HCEC 1CT (cell line): ENCODE measurements around the gene CARNS1.
"Not testable (repeated sequence)": the region's sequence is repeated elsewhere in the genome, so short reads cannot be mapped to it uniquely, and the experiment has no call there.

Experiments
- DNase-seq: peaks from one replicate; pipeline ENCODE4 v3.0.0-alpha.2; 2017

Gene CARNS1

GRCh38 chr11:67397536-67397935 lies 17.9 kb upstream of the CARNS1 start:
- no peak for DNase-seq

GRCh38 chr11:67397986-67398660 lies 17.4 kb upstream of the CARNS1 start:
- DNase-seq, result no peak

DNA sequence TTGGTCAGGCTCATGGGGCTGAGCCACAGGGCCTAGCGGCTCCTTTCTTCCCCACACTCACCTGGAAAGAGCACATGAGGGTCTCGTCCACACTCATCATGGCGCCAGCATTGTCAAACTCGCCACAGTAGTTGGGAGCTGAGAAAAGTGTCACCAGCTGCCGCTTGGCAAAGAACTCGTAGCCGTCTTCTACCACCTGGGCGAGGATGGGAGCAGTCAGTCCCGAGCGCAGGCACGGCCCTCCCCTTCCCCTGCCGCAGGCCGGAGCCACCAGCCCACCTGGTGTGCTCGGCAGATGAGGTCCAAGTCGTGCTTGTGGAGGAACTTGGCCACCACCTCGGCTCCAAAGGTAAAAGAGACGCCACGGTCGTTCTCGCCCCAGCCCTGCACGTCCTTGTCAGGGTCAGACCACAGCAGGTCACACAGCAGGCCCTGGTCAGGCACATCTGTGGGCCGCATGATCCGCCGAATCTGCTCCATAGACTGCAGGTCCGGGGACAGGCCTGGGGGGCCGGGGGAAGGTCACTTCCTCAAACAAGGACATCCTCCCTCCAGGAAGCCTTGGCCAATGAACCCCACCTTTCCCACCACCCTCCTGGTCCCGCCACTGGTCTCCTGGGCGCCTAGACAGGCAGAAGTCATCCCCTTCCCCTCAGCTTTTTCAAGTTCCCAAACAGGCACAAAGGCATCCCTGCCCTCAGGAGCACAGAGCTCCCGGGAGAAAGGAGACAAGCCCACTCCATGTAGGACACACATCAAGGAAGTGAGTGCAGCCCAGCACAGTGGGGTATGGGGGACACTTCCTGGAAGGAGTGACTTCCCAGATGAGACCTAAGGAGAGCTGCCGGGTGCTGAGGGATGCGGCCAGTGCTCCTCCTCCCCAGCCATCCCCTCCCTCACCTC lies 16.6 kb upstream of the CARNS1 start:
- DNase-seq, result no peak

DNA sequence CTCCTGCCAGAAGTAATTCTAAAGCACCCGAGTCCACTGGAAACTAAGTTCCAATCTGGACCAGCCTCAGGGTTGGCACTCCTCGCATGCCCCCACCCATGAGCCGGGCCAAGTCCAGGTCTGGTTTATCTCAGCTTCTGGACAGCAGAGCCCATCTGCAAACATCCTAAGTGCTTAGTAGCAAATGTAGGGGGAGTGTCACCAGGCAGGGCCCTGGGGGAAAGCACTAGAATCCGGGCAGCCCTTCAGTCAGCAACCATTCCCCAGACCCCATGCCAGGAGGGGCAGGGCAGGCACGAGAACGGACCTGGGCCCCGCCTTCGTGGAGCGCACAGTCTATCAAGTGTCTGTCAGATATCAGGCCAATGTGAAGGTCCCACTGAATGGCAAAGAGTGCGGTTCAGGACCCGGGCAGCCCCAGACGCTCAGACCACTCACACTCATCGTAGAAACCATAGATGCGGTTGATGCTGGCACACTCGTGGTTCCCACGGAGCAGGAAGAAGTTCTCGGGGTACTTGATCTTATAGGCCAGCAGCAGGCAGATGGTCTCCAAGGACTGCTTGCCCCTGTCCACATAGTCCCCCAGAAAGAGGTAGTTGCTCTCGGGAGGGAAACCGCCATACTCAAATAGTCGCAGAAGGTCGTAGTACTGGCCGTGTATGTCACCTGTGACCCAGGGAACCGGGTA lies 15.1 kb upstream of the CARNS1 start:
- no peak for DNase-seq

DNA sequence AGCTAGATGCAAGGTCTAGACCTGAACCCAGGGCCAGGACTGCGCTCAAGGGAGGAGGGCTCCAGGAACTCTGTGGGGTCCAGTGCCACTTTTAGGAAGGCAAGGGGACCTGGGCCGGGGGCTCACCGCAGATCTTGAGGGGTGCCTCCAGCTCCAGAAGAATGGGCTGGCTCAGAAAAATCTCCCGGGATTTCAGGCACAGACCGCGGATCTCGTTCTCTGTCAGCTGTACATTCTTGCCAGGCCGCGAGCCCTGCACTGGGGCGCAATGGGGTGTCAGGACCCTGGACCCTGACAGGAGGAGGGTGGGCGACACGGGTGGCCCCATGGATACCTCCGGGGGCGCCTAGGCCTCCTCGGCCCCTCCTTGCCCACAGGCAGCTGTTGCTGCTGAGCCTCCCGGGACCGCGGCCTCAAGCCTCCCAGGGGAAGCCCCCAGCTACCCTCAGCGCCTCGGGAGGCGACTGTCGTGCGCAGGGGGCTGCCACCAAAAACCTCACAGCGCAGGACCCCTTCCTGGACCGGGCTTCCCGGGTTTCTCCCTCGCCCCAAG lies 14.5 kb upstream of the CARNS1 start:
- no peak for DNase-seq

- peak; percentile 86 for DNase-seq
These were observed 13.8 kb upstream of the CARNS1 start, which contains the start of gene PPP1CA for GRCh38 chr11:67401495-67402191. TSS of gene PPP1CA (minus strand) at chr11:67401858. CDS start at chr11:67401782, 76 bp downstream.

GRCh38 chr11:67402192-67402839 lies 13.2 kb upstream of the CARNS1 start:
- not testable (repeated sequence) for DNase-seq

- not testable (repeated sequence) for DNase-seq
These were observed 12.4 kb upstream of the CARNS1 start for GRCh38 chr11:67403085-67403484.

DNA sequence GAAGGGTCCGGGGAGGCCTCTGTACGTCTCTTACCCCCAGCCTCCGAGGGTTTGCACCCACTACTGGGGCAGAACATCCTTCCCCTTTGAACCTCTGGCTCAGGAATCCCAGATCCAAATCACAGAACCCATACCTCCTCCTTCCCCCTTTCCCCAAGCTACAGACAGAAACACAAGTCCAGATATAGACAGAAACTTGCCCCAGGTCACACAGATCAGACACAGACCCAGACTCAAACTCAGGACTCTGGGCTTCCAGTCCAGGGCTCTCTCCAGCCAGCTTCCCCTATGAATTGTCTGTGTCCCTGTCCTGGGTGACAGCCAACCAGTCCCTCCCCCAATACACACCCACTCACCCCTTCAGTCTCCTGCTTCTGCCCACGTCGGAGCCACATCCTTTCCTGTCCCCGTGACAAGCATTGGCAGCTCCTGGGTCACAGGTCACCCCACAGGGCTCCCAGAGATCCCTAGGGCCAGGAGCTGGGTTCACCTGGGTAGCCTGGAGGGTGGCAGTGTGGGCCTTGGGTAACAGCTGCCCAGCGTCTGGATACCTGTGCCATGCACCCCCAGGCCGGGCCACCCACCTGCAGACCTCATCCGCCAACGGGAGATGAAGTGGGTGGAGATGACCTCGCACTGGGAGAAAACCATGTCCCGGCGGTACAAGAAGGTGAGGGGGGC lies 10.8 kb upstream of the CARNS1 start:
- no peak for DNase-seq

GRCh38 chr11:67405196-67405567 lies 10.3 kb upstream of the CARNS1 start:
- no peak for DNase-seq

DNA sequence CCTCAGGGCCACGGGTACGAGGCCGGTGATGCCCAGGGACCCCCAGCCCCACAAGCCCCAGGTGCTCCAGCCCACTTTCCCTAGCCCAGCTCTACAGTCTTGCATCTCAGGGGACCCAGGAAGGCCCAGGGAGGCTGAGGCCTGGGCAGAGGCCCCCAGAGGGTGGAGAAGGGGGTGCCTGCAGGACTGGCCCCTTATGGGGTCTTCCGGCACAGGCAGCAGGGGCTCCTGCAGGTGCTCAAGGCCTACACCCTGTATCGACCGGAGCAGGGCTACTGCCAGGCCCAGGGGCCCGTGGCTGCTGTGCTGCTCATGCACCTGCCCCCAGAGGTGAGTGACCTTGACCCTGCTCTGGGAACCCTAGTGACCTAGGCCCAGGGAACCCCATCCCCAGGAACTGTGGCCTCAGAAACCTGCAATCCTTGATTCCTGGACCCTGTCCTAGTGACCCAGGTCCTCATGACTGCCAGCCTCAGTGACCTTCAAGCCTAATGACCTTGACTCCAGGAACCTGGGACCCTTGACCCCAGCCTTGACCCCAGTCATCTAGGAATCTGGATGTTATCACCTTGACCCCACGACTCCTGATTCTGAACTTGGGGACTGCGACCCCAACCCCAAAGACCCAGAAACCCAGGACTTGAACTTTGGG lies 9.7 kb upstream of the CARNS1 start:
- DNase-seq, result no peak

GRCh38 chr11:67406420-67406968 lies 9.0 kb upstream of the CARNS1 start:
- DNase-seq, result no peak

- DNase-seq, result no peak
These were observed 8.3 kb upstream of the CARNS1 start for GRCh38 chr11:67406969-67407687.

DNA sequence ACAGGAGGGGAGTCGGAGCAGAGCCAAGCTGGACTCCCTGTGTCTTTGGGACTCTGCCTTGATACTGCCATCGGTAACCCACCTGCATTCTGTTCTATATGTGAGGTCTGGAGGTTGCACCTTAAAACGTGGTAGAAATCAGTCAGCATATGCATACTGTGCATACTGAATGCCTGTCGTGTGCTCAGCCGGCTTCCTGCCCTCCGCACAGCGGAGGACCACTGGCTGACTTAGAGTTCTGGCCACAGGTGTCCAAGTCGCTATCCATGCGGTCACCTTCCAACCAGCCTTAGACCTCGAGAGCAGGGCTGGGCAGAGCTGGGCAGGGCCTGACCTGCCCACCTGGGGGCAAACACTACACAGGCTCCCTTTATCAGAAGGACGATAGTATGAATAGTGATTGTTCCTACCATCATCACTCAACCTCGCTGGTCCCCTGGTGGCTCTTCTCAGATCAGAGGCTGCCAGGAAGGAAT lies 7.8 kb upstream of the CARNS1 start:
- DNase-seq, result no peak

- no peak for DNase-seq
These were observed 6.9 kb upstream of the CARNS1 start for GRCh38 chr11:67408437-67409200.

DNA sequence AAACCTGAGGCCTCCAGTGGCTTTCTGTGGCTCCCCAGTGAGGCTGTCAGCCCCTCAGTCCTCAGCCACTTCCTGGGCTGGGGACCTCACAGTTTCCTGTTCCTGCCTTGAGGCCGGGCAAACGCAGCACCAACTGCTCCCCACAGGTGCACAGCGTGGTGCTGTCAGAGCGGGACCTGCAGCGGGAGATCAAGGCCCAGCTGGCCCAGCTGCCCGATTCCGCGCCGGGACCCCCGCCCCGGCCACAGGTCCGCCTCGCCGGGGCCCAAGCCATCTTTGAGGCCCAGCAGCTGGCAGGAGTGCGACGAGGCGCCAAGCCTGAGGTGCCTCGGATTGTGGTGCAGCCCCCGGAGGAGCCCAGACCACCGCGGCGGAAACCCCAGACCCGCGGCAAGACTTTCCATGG lies 6.2 kb upstream of the CARNS1 start:
- no peak for DNase-seq

DNA sequence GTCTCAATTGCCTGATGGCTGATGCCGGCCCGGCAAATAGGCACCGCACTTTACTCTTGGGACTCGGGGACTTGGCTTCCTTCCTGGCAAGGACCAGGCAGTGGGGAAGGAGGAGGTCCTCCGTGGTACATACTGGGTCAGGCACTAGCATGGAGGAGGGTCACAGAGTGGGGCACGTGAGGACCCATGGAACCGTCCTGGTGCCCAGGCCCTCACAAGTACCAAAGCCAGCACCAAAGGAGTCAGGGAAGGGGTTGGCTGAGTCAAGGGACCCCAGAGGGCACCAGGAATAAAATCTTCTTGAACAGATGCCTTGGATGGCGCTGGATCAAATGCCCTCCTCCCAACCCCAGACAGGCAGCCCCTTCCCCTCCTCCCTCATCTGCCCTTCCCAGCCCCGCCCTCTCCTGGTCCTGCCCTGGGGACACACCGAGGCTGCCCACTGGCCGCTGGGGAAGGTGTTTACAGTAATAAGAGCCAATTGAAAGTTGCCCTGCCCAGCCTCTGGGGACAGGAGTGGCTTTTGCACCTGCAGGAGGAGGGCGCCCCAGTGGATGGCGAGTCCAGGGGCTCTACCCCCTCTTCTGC lies 5.6 kb upstream of the CARNS1 start:
- no peak for DNase-seq

DNA sequence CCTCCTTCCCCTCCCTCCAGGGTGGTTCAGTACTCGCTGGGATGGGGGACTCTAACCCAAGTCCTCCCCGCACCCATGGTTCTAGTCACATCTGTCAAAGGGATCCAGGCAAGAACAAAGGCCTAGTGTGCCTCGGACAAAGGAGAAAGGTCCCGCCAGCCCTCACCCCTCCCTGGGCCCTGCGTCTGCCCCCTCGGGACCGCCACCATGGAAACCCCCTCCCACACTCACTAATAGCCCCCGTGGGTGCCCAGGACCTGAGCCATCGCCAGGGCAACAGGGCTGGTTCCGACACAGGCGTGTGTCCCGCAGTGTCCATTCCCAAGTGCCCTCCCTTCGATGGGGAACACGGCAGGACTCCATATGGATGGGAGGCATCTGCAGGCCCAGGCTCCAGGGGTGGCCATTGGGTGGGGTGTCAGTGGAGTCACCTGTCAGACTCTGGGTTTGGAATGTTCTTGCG lies 5.1 kb upstream of the CARNS1 start:
- DNase-seq, result no peak
